HL-60 (cell line): ENCODE measurements around the gene FIBP.

ENCODE experiments used
- CTCF ChIP-seq: IDR thresholded peaks from one replicate; pipeline ENCODE4 v1.5.1; 2011; ENCODE audit warnings: low read length, control low read depth, inconsistent platforms; ENCODE audit not compliant: insufficient read depth
- GABPA ChIP-seq: IDR thresholded peaks from 2 replicates; pipeline ENCODE4 v1.6.1; 2012; ENCODE audit warnings: low read depth
- POLR2AphosphoS5 ChIP-seq: IDR thresholded peaks from 2 replicates; pipeline ENCODE4 v1.6.1; 2012; ENCODE audit warnings: low read depth
- REST ChIP-seq: IDR thresholded peaks from 2 replicates; pipeline ENCODE4 v1.6.1; 2012; ENCODE audit warnings: low read depth; ENCODE audit not compliant: insufficient replicate concordance

- TF ChIP-seq CTCF (no peak), REST (no peak), GABPA (no peak), POLR2AphosphoS5 (no peak)
These were observed 16.3 kb downstream of the FIBP start for GRCh38 chr11:65871811-65872548.
